ENCODE data around the gene MEGF10.

MEGF10 gene

GRCh38 chr5:127447827-127448226, 157.2 kb downstream of the MEGF10 start:
- DNase-seq = no peak

DNA sequence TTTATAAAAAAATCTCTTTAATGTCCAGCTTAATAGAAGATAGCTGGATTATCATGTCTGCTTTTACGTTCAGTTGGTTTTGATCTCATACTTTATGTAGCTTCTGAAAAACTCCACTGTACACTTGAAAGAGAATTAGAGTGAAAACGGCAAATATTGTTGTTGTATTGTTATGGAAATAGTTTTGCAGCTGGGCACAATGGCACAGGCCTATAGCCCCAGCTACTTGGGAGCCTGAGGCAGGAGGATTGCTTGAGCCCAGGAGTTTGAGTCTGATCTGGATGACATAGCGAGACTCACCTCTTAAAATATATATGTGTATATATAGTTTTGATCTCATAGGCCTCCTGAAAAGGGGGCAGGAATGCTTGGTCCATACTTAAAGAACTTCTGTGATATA, 159.4 kb downstream of the MEGF10 start:
- DNase-seq = no peak

GRCh38 chr5:127451096-127451495, 160.5 kb downstream of the MEGF10 start:
- DNase-seq = no peak

DNA sequence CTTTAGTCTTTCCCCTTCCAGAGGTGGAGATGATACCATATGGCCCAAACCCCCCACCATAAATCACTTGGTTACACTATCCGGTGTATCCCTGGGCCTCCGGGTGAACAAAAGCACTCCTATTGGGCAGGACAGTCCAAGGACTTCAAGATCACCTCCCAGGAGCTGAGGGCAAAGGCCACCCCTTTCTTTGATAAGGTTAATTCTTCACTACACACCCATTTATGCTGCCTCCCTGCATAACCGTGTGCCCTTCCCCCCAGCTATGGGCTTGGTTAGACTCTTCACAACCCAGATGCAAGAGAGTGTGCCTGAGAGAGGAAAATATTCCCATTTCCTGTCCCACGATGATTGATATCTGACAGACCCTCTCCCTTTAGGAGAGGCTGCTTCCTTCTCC, 162.0 kb downstream of the MEGF10 start:
- DNase-seq = no peak

DNA sequence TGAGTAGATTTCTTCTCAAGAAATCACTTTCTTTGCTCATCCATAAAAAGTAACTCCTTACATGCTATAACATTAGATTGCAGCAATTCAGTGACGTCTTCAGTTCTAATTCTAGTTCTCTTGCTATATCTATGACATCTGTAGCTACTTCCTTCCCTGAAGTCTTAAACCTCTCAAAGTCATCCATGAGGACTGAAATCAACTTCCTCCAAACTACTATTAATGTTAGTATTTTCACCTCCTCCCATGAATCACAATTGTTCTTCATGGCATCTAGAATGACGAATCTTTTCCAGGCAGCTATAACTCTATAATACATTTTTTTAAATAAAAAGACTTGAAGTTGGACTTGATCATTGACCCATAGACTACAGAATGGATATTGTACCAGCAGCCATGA, 180.6 kb downstream of the MEGF10 start:
- no peak for DNase-seq

DNA sequence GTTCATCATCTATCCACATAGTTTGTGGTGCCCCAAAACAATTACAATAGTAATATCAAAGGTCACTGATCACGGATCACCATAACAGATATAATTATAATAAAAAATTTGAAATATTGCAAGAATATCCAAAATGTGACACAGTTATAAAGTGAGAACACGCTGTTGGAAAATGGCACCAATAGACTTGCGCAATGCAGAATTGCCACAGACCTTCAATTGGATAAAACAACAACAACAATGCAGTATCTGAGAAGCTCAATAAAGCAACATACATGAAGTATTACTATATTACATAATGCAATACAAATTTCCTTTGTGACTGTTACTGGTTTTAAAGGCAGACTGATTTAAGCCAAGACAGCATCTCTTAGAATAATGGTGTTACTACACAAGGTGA, 182.1 kb downstream of the MEGF10 start:
- DNase-seq = no peak

- DNase-seq = no peak
These were observed 195.9 kb downstream of the MEGF10 start for GRCh38 chr5:127486471-127486870.

GRCh38 chr5:127492854-127493738, 202.5 kb downstream of the MEGF10 start:
- peak; percentile 23 for DNase-seq

GRCh38 chr5:127498548-127498947, 208.0 kb downstream of the MEGF10 start:
- no peak for DNase-seq

GRCh38 chr5:127505905-127506304, 215.3 kb downstream of the MEGF10 start:
- no peak for DNase-seq

DNA sequence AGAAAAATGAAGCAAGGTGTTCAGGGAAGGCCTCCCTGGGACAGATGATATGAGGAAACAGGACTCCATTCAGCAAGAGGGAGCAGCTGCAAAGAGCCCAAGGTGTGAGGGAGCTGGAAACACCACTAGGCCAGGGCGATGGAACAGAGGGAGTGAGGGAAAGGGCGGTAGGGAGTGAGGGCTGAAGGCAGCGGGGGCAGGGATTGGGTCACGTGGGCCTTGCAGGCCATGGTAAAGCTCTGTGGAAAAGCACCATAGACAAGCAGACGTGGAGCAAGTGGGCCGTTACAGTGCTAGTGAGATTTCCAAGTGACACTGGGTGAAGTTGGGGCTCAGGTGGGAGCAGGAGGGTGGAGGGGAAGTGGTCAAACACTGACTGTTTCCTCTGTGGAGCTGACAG, 216.0 kb downstream of the MEGF10 start:
- DNase-seq = no peak

GRCh38 chr5:127508644-127509373, 218.2 kb downstream of the MEGF10 start:
- no peak for DNase-seq
